ENCODE data around the gene RXRA. TPM values are rescaled to one million over a fixed set of nuclear protein-coding genes. Genes with fewer than 3 reads are reported as not detected.

RXRA gene
- total RNA-seq, 1 donor from 2014 or later, result 42.6 TPM

DNA sequence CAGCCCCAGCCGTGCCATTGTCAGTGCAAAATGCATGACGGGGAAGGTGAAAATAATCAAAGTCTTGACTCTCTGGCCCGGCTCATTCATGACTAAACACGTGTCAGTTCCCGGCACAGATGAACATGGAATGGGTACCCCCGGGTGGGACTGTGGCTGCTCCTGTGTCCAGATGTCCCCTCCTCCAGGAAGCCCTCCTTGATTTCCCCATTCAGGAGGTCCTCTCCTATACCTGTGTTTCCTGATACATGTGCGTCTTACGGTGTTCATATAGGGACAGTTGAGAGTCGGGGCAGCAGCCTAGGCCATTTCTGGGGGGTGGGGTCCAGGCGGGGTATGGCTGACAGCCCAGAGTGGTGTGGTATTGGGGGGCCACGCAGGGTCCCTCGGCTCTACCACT lies 19.5 kb downstream of the RXRA start:
- intact Hi-C loops (cut with DNase I), result no loop called here
- DNase-seq (ENCODE audit: low spot score), result no peak

DNA sequence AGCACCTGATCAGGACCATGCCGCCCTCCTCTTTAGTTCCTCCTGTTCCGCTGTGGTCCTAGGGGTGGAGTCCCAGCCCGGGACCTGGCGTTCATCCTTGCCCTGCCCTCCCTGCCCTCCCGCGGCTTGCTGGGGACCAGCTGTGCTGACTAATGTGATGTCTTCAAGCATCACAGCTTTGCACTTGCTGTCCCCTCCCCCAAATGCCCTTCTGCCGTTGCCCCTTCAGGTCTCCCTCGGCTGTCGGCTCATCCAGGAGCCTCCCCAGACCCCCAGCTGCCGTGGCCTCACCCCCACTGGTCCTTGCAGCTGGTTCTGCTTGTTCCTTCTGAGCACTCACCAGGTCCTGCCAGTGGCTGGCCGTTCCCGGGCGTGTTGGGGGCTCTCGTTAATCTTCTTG lies 19.9 kb downstream of the RXRA start:
- intact Hi-C loops (cut with DNase I), result no loop called here
- DNase-seq (ENCODE audit: low spot score), result no peak

DNA sequence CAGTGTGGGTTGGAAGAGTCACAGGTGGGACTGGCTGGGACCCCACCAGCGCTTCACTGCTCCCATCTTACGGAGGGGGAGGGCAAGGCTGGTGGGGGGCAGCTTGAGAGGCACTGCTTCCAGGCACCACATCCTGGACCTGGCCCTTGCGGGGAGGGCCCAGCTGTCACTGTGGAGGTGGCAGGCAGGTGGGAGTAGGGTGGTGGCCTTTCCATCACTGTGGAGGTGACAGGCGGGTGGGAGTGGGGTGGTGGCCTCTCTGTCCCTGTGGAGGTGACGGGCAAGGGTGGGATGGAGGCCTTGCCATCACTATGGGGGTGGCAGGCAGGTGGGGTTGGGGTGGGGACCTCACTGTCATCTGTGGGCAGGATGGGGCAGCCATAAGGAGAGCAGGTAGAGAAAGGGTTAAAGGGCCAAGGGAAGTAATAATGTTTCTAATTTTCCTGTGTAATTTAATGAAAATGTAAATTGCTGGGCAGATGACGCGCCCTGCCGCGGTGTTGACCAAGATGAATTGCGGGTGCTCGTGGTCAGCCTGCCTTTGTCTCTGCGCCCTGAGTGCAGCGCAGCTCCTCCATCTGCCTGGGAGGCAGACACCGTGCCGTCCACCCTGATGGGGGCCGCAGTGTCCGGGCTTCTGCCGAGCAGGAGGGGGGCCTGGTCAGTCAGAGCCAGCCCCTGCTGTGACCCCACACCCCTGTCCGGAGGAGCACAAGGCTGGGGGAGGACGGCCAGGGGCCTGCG lies 20.8 kb downstream of the RXRA start:
- no peak for DNase-seq (ENCODE audit: low spot score)
- intact Hi-C loops (cut with DNase I), result no loop called here

DNA sequence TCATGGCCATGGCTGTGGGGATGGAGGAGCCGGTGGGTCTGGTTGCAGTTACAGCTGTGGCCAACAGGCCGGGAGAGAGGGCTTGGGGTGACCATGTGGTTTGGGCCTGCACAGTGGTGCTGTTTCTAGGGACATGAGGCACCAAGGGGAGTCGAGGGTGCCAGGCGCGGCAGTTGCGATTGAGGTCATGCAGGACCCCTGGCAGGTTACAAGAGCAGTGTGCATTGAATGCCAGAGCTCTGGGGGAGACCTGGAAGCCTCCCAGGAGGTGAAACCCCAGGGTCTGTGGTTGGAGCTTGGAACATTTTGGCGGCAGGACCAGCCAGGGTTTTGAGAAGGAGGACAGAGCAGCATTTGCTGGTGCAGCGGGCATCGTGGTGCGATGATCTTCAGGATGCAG lies 21.7 kb downstream of the RXRA start:
- intact Hi-C loops (cut with DNase I), result no loop called here

DNA sequence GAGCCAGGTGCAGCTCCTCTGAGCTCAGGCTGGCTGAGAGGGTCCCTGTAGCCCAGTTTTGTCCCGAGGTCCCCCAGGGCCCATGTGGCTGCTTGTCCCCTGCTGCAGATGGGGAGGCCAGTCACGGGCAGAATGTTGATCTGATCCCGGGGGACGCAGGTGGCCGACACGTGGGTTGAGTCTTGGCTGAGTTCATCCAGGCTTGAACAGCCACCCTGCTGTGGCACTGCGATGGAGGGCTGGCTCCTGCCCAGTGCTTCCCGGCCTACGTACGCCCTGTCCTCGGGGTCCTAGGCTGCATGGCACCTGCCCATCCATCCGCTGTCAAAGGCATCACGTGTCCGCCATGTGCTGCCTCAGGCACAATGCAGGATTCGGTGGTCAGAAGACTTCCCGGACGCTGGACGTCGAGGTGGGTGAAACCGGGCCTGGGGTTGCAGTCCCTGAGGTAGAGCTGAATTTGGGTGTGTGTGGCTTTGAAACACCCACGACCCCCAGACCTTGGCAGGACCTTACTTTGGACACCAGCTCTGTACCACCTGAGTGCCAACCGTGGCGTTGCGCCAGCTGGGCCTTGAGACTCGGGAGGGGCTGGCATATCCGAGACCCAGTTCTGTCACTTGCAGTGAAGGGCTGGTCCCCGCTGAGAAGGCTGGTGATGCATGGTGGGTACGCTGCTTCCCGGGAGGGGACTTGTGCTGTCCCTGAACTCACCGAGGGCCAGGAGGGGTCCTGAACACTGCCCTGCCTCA lies 22.3 kb downstream of the RXRA start:
- no peak for DNase-seq (ENCODE audit: low spot score)
- intact Hi-C loops (cut with DNase I), result no loop called here

More for the DNA sequence above, 21.7 kb downstream of the RXRA start:
- DNase-seq (ENCODE audit: low spot score), result no peak

DNA sequence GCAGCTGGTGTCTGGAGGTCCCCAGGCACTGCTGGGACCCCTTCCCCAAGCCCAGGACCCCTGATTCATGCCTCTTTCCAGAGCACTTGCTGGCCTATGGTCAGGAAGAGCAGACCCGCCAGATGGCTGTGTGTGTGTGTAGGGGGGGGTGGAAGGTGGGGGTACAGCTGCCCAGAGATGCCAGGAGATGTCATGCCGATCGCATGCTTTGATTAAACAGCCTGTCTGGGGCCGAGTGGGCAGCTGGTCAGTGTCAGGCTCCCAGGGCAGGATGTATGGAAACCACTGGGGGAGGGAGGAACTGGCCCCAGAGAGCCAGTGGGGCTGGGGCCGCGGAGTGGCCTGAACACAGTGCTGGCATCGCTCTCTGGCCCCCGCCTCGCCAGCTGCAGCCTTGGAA lies 23.7 kb downstream of the RXRA start:
- intact Hi-C loops (cut with DNase I), result no loop called here
- DNase-seq (ENCODE audit: low spot score), result no peak

DNA sequence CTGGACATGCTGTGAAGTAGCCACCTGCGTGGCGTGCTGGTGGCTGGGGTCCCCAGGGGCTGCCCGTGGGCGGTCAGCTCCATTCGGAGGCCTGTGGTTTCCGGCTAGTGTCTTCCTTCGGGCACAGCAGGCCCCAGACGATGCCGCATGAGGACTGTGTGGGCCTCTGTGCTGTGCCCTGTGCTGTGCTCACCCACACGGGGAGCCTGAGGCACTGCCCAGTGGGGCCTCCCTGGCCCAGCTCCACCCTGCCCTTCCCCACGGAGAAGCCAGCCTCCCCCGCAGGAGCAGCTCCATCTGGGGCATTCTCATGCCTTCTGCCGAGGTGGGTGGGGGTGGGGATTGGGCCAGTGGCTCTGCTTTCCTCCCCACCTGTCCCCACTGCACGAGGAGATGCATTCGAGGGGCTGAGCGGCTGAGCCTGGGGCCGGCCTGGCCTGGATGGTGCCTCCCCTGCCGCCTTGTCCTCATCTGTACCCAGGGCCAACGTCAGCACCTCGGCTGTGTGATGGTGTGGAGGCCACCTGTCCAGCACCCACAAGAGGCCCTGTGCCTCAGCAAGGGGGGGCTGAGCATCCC lies 24.2 kb downstream of the RXRA start:
- DNase-seq (ENCODE audit: low spot score), result no peak
- intact Hi-C loops (cut with DNase I), result no loop called here

DNA sequence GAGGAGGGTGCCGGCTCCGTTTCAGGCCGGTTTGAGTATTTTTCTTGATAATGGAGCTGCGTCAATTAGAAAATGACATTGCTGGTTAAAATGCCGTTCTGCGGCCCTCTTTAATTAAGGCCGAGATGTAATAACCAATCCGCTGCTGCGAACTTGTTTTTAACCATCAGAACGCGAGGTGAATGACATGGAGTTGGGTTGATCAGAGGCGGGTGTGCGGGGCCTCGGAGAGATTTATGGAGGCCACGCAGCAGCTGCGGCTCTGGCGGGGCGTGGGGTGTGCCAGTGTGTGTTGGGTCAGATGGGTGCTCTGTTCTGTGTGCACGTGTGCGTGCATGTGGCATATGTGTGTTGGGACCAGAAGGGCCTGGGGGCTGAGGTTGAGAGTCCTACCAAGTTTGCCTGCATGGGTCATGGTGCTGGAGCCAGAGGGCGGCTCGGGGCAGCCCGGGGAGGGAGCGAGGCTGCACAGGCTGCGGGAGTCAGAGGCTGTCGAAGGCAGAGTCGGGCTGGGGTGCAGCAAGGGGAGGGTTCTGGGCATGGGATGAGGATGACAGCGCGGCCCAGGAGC lies 25.4 kb downstream of the RXRA start:
- no peak for DNase-seq (ENCODE audit: low spot score)
- intact Hi-C loops (cut with DNase I), result no loop called here

DNA sequence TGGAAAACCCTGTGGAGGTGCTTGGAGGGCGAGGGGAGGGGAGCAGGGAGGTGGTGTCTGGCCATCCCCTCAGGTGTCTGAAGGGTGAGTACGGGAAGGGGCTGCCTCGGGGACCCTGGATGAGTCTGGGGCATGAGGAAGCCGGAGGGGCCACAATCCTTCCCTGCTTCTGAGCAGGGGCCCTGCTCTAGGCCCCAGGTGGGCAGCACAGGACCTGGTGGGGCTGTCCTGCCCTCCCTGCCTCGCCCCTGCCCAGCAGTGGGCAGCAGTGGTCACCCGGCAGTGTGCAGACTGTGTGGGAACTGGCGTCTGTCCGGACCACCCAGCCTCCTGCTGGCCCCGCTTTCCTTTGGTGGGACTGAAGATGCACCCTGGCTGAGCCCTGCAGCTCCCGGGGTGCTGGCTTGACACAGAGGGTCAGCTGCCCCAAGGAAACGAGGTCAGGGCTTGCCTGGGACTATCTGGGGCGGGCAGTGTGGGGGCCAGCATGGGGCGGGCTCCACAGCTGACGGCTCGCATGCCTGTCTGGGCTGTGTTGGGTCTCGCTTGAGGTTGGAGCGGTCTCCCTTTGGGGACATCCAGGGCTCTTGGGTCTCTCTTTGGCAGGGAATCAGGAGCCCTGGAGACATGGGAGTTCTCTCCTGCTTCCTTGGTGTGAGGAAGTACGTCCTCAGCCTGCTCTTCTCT lies 26.1 kb downstream of the RXRA start:
- intact Hi-C loops (cut with DNase I), result no loop called here
- DNase-seq (ENCODE audit: low spot score), result no peak

DNA sequence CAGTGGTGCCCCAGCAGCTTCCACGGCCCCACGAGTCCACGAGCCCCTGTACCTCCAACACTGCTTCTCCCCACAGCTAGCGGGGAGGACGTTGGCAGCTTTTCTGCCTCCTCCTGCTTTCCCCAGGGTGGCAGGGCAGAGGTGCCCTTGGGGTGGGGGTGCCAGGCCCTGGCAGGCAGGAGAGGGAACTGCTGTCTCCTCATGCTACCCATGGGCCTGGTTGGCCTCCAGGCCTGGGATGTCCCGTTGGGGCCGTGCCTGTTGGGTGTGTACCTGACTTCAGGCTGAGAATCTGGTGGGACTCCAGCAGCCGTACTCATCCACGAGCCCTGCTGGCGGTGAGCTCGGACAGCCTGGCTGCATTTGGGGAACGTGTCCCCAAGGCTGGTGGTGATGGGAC lies 27.3 kb downstream of the RXRA start:
- no peak for DNase-seq (ENCODE audit: low spot score)
- intact Hi-C loops (cut with DNase I), result no loop called here

DNA sequence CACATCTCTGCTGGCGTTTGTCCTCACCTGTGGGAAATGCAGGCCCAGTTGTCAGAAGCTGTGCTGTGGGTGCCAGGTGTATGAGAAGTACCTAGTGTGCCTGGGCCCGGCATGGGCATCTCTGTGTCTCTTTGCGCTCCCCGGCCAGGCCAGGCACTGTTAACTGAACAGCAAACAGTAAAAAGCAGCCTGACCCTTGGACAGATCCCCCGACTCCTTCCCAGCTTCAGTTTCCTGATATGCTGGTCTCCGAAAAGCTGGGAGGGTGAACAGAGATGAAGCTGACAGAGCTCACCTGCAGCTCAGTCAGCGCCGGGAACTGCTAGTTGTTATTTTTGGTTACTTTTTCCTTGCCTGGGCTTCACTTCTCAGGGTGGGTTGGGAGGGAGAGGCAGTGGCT lies 28.9 kb downstream of the RXRA start:
- no peak for DNase-seq (ENCODE audit: low spot score)
- intact Hi-C loops (cut with DNase I), result no loop called here

DNA sequence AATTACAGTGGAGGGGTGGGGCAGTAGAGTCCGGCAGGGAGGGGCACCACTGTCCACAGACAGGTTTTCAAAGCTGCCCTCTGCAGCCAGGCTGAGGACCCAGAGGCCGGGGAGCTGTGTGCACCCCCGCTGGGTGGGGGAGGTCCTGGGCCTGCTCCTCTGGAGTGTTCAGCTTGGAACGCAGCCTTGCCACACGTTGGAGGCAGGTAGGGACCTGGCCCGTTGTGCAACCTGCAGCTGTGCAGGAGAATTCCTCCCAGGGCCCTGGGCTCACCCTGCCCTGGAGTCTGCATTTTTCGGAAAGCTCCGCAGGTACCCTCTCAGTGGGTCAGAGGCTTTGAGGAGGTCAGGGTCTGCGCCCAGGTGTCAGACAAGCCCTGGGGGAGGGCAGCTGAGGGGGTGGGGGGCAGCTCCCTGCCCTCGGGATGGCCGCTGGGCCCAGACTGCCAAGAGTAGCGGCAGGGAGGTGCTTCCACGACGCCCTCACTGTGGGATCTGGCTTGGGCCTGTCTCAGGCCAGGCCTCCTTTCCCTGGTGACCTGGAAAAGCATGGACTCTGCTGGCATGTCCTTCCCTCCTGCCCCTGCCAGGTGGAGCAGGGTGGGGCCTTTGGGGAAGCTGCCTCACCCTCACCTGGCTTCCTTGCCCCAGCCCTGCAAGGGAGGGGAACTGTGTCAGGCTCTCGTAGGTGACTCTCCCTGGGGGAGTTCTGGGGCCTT lies 29.5 kb downstream of the RXRA start:
- intact Hi-C loops (cut with DNase I), result no loop called here
- no peak for DNase-seq (ENCODE audit: low spot score)

DNA sequence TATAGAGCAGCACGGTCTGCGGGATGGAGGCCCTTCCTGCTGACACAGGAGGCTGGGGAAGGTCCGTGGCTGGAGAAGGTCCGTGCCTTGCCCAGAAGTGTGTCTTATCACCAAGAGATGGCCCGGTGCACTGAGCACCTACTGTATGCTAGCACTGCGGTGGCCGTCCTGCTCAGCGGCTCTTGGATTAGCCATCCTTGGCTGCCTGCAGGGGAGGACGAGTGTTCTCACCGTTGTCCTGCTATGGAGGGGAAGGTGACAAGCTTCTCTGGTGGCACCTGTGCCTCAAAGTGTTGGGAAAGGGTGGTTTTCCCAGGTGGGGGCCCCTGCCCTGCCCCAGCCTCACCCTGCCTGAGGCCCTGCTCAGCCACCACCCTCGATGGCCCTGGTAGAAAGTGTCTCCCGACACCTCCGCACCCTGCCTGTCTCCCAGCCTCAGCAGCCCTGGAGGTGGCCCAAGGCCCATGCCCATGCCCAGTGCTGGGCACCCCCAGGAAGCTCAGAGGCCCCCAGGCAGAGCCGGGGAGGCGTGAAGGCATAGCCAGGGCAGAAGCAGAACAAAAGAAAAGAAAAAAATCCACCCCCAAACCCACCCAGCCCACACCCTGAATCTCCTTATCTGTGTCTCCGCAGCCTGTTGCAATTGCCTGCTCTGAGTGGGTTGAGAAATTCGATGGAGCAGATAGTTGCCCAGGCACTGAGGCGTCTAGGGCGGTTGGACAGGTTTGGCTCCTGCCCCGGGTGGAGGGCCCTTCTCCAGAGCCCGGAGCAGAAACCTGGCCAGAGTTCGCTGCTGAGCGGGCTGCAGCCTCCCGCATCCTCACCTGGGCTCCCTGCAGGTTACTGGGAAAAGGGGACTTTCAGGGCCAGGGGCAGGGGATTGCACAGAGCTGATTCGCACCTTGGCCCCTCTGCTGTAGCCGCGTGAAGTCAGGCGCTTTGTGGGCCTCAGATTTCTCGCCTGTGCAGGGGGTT lies 30.5 kb downstream of the RXRA start:
- no peak for DNase-seq (ENCODE audit: low spot score)
- intact Hi-C loops (cut with DNase I), result no loop called here

DNA sequence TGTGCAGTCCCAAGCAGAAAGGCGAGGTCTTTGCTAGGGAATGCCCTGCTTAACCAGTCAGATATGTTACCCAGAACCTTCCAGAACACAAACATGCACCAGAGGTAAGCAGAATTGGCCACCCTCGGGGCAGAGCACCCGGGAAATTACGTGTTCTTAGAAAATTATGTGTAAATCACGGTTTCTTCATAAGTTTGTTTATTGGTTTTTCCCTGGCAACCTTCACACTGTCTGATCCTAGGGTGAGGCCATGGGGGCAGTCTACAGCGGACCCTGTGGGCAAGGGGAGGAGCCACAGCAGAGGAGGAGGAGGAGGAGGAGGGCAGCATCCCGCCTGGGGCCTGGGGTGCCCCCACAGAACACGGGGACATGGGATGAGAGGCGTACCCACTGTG lies 31.4 kb downstream of the RXRA start:
- intact Hi-C loops (cut with DNase I), result no loop called here
- no peak for DNase-seq (ENCODE audit: low spot score)

DNA sequence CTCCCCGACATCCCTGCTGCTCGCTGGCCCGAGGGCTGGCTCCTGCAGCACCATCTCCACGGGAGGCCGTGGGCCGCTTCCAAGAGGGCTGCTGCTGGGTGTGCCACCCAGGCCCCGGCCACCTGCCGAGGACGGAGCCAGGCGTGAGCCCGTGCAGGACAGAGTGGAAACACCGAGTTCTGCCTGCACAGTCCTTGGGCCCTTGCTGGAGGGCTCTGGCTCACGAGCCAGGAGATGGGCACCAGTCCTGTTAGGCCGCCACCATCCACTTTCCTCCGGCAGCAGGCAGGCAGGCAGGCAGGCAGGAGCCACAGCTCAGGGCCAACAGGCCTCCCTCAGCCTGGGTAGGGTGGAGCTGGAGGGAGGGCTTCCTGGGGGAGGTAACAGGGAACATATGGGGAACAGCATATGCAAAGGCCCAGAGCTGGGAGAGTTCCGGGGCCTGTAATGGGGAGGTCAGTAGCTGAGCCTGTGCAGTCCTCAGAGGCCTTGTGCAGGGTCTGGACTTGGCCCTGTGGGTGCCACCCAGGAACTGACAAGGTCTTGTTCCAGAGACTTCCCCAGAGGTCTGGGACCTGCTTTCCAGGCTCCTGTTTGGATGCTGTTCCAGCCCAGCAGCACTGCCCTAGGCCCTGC lies 31.9 kb downstream of the RXRA start:
- DNase-seq (ENCODE audit: low spot score), result no peak
- intact Hi-C loops (cut with DNase I), result no loop called here

DNA sequence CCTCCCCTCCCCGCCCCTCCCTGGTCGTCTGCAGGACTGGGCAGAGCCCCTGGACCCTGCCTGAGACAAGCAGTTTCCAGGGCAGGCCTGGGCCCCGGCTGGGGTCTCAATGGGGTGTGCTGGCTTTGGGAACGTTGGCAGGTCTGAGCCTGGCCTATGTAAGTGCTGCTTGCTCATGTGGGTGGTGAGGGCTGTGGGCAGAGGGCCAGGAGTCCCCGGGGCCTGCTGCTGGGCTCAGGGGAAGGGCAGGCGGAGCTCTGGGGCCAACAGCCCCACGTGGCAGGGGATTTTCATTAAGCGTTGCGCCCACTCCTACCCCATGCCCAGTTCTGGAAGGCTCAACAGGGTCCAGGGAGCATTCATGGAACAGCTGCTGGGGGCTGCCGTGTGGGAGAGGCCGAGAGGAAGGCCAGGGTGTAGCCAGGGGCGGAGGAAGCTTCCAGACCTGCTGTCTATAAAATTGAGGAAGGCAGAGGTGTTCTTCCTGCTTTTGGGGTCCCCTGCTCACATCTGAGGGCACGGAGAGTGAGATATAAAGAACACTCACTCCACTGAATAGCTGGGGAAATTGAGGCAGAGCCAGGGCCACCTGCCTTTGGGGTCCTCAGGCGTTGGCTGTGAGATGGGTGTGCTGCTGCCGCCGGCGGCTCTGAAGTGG lies 32.5 kb downstream of the RXRA start:
- DNase-seq (ENCODE audit: low spot score), result no peak
- intact Hi-C loops (cut with DNase I), result no loop called here

DNA sequence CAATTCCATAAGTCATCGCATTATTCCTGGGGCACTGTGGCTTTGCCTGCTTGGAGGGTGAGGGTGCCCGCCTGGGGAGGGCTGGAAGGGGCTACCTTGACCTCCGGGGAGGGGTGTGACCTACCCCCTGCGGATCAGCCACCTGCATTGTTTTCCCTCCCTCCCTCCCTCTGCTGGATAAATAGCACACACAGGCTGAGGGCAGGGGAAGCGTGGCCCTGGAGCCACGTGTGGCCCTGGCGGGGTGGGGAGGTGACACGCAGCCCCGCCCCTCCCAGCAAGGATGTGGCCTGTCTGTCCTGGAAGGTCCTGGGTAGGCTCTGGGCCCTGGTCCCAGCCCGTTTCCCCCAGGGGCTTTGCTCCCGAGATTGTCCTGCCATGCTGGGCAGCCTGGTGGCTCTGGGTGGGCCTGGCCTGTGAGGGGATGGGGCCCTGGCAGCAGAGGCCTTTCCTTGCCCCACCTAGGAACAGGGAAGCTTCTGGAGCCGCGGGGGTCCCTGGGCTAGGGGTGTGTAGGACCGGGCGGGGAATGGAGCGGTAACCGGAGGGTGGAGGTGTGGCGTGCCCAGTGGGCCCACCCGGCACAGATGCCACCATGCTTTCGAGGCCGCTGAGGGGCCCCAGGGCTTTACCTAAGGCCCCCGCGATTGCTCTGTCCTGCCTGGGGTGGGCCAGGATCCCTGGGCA lies 33.4 kb downstream of the RXRA start:
- DNase-seq (ENCODE audit: low spot score), result no peak
- intact Hi-C loops (cut with DNase I), result no loop called here
